GM12873 (cell line): ENCODE data around the gene HOOK1.

Source experiments
- CTCF ChIP-seq: IDR thresholded peaks from 2 replicates; pipeline ENCODE4 v1.5.1; 2012; ENCODE audit warnings: low read depth, mild to moderate bottlenecking, moderate library complexity, low read length, control low read depth; ENCODE audit not compliant: insufficient read depth; ENCODE audit errors: missing control alignments

Gene HOOK1

DNA sequence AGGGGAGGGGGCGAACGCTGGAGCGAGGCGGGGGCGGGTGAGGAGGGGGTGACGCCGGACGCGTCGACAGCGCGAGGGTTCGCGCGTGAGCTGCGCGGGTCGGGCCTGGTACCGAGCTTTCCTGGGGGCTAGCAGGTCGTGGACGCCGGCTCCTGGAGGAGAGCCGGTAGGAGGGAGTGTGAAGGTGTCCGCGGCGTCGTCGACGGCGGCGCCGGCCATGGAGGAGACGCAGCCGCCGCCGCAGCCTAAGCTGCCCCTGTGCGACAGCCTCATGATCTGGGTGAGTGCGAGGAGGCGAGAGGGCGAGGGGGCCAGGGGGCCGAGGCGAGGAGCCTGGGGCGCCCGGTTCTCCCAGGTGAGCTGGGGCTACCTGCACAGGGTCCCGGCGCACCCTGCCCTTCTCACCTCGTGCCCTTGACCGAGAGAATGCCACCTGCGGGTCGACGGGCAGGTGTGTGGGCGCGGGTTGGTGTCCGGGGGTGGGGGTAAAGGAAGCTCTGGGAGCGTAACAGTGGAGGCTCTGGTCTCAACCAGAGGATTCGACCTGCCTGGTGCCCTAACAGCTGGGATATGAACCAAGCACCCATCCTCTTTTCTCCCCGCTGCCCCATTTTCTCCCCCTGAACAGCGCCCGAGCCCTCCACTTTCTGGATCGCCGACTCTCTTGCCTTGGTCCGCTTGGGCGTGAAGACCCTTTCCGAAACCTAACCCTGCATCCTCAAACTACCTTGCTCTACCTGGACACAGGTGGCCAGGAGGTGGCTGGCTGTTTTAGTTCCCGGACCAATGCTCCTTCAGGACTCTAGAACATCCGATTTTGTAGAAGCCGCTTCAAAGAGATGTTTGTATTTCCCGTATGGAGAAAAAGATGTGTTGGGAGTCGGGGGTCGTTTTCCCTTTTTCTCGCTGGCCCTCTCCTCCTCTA is at the start of gene HOOK1:
Gene HOOK1, plus strand, starts transcription at position 49 of the 925 bp plus-strand sequence. Its CDS starts 169 bp downstream, at position 218.
- no peak for TF ChIP-seq CTCF

DNA sequence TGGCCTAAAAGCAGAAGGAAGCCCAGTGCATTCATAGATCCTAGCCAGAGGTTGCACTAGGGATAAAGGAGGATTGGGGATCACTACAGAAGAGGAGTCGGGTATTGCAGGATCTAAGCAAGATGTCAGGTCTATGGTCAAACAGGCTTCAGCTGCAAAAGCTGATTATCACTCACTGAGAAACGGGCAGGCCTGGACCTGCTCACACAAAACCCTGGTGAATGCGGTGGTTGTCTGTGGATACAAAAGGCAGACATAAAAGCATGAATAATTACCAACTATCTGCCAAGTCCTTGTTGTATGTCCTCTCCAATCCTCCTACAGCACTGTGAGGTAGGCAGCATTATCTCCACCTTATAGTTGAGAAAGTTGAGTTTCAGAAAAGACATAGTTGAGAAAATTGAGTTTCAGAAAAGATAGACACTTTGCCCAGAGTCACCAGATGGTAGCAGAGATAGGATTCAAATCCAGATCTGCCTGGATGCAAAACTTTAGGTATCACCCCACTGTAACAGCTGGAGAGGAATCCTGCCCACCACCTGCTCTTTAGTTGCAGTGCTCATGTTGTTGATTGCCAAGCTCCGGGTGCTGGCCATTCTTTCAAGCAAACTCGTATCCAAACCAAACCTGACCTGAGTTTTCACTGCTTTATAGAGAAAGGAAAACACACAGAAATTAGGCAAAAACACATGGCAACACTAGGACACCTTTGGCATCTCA is 49.6 kb upstream of the HOOK1 start:
- no peak for TF ChIP-seq CTCF

DNA sequence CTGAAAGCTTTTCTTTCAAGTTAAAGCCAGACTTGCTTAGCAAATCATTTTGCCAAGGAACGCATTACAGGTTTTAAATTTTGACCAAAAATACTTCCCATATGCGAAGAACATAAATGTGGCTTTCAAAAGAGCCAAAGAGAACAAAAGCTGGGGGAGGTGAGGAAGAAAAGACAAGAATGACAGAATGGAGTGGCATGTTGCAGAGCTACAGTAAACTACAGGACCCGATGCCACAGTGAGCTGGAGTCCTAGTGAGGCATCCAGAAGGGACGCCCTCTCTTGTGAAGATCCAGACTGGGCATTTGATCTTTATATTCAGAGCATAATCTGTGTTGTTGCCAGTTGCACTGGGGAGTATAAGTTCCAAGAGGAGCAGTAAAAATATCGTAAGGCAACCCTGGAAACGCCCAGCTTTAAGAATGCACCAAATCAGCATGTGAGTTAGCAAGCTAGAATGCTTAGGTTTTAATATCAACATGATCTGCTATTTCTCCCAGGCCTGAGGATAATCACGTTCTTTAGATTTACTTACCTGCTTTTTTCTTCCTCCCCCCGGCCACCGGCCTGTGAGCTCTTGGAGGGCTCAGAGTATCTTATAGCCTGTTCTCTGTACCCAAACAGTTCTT is 48.4 kb upstream of the HOOK1 start:
- TF ChIP-seq CTCF: no peak

GRCh38 chr1:59767119-59767518 is 47.6 kb upstream of the HOOK1 start:
- TF ChIP-seq CTCF: no peak

GRCh38 chr1:59768792-59769735 is 45.7 kb upstream of the HOOK1 start:
- no peak for TF ChIP-seq CTCF

- no peak for TF ChIP-seq CTCF
These were observed 45.0 kb upstream of the HOOK1 start for GRCh38 chr1:59769736-59770095.
